Fibroblast of lung (primary cell): ENCODE data around the gene BLOC1S4.
"Not testable (repeated sequence)": the region's sequence is repeated elsewhere in the genome, so short reads cannot be mapped to it uniquely, and the experiment has no call there.

Source experiments
- CTCF ChIP-seq, 2 donors: IDR thresholded peaks in 1 of 2; conservative IDR thresholded peaks in 1 of 2; 1 replicate in 1 of 2; 2 replicates in 1 of 2; pipeline ENCODE4 v1.5.1; 2011 to 2012; ENCODE audit warnings: low read length in 2 of 2, control low read depth in 1 of 2, inconsistent platforms in 1 of 2, low read depth in 1 of 2, mild to moderate bottlenecking in 1 of 2
- EZH2 ChIP-seq: IDR thresholded peaks from 2 replicates; pipeline ENCODE4 v1.5.1; 2012; ENCODE audit warnings: low read length, control low read depth, mild to moderate bottlenecking; ENCODE audit errors: missing control alignments

GRCh38 chr4:6756345-6756744 lies 40.4 kb downstream of the BLOC1S4 start:
- not testable (repeated sequence) for TF ChIP-seq CTCF (conservative IDR thresholded peaks at IDR 0.05 in 1 of 2, IDR thresholded peaks at IDR 0.05 in 1 of 2; ENCODE audit: low read depth in 1 of 2, low read length in 2 of 2); EZH2
